Sigmoid colon (tissue), 7 donors: ENCODE results near the gene CPSF4L. TPM values are rescaled to one million over a fixed set of nuclear protein-coding genes. Genes with fewer than 3 reads are reported as not detected.

Source experiments
- DNase-seq: peaks from one replicate; pipeline ENCODE4 v3.0.0-alpha.2; 2019
- H3K27ac ChIP-seq, 4 donors: fragments of 200-600 bp; sonication (generic); one replicate each; pipeline ENCODE4 v1.5.1; 2016 to 2019; ENCODE audit warnings: mild to moderate bottlenecking in 1 of 4
- H3K27me3 ChIP-seq, 3 donors: fragments of 200-600 bp; sonication (generic); one replicate each; pipeline ENCODE4 v1.5.1; 2019; ENCODE audit warnings: mild to moderate bottlenecking in 1 of 3
- H3K36me3 ChIP-seq, 4 donors: fragments of 200-600 bp; sonication (generic); one replicate each; pipeline ENCODE4 v1.5.1; 2016 to 2019
- H3K4me1 ChIP-seq, 4 donors: fragments of 200-600 bp; sonication (generic); one replicate each; pipeline ENCODE4 v1.5.1; 2017 to 2019
- H3K4me3 ChIP-seq, 4 donors: fragments of 200-600 bp; sonication (generic); one replicate each; pipeline ENCODE4 v1.5.1; 2017 to 2019; ENCODE audit warnings: mild to moderate bottlenecking in 2 of 4, moderate library complexity in 1 of 4
- H3K9me3 ChIP-seq, 4 donors: fragments of 200-600 bp in 3 of 4; sonication (generic) in 3 of 4; one replicate each; pipeline versions ENCODE4 v1.5.1 to v1.6.1; 2013 to 2019
- EP300 ChIP-seq, 4 donors: sonication (generic); formaldehyde crosslinking; IDR thresholded peaks; one replicate each; pipeline ENCODE4 v1.6.1; 2017; ENCODE audit warnings: antibody characterized with exemption in 4 of 4
- POLR2A ChIP-seq, 2 donors: fragments of 450-650 bp; IDR thresholded peaks; one replicate each; pipeline ENCODE4 v1.6.1; 2016; ENCODE audit warnings: antibody characterized with exemption in 2 of 2, mild to moderate bottlenecking in 2 of 2, moderate library complexity in 2 of 2
- POLR2AphosphoS5 ChIP-seq, 4 donors: sonication (generic); formaldehyde crosslinking; IDR thresholded peaks; one replicate each; pipeline ENCODE4 v1.6.1; 2017; ENCODE audit warnings: antibody characterized with exemption in 4 of 4
- WGBS, 2 donors: extraction: QIAGEN DNeasy Blood & Tissue Kit; methylation state at CpG; one replicate each; pipeline ENCODE4 v1.1.7; 2013; 5-methylcytosine and 5-hydroxymethylcytosine counted together
- intact Hi-C: fragments of 100-400 bp; cut with DNase I; formaldehyde crosslinking; loops from one replicate; pipeline ENCODE4 v1.15.1; 2023
- polyA plus RNA-seq, 3 donors: library from polyadenylated mRNA; stranded (reverse); fragments of 200-250 nt; gene quantifications; one replicate each; pipeline ENCODE4 v1.2.3, GENCODE V29; 2013
- total RNA-seq, 4 donors: library from RNA; depleted of rRNA; stranded (reverse); fragments of >200 nt; gene quantifications; one replicate each; pipeline ENCODE4 v1.1.0, GENCODE V29; 2016
- TF ChIP-seq, protein P1 (sequence below), 4 experiments: fragments of 450-650 bp in 3 of 4; fragments of 200-600 bp in 1 of 4; IDR thresholded peaks; one replicate each; pipeline ENCODE4 v1.5.1; 2016 to 2019; ENCODE audit warnings: antibody characterized with exemption in 4 of 4, mild to moderate bottlenecking in 3 of 4, moderate library complexity in 2 of 4
- donor health status: healthy with polysubstance abuse.
- donor health status: Bipolar disorder and iron deficiency.
- donor health status: healthy.

Gene CPSF4L
- total and polyA plus RNA-seq, 7 donors = not detected

- no peaks in the 10 kb centered on the region for H3K36me3 ChIP-seq
- TF ChIP-seq POLR2AphosphoS5 (IDR thresholded peaks at IDR 0.05) (peak; percentile 43 to 74 (median 64)), POLR2A (IDR thresholded peaks at IDR 0.05) (no peak), EP300 (IDR thresholded peaks at IDR 0.05) (peak in 1 of 4 donors; percentile 62)
- TF ChIP-seq, protein P1, sequence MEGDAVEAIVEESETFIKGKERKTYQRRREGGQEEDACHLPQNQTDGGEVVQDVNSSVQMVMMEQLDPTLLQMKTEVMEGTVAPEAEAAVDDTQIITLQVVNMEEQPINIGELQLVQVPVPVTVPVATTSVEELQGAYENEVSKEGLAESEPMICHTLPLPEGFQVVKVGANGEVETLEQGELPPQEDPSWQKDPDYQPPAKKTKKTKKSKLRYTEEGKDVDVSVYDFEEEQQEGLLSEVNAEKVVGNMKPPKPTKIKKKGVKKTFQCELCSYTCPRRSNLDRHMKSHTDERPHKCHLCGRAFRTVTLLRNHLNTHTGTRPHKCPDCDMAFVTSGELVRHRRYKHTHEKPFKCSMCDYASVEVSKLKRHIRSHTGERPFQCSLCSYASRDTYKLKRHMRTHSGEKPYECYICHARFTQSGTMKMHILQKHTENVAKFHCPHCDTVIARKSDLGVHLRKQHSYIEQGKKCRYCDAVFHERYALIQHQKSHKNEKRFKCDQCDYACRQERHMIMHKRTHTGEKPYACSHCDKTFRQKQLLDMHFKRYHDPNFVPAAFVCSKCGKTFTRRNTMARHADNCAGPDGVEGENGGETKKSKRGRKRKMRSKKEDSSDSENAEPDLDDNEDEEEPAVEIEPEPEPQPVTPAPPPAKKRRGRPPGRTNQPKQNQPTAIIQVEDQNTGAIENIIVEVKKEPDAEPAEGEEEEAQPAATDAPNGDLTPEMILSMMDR (IDR thresholded peaks at IDR 0.05) = no peak
- no peak overlapping the region for H3K4me3 ChIP-seq
- intact Hi-C loops = no loop called here
- peak overlapping the region; percentile 76 to 100 (median 86) for H3K27ac ChIP-seq
- DNase-seq = peak; percentile 92
- WGBS, 2 donors = 71 to 76% methylated on average over 9 of the region's 9 CpGs
- H3K27me3 ChIP-seq = no peaks in the 10 kb centered on the region
- H3K9me3 ChIP-seq = no peaks in the 10 kb centered on the region
- H3K4me1 ChIP-seq = peaks cover 0 to 90% (median 82%) of the 10 kb centered on the region in 4 donors
Measured at GRCh38 chr17:73293480-73293911, 31.8 kb upstream of the CPSF4L start.

GRCh38 chr17:73293031-73293430 is 31.4 kb upstream of the CPSF4L start:
- WGBS, 2 donors = 66 to 80% methylated on average over 11 of the region's 11 CpGs
- Histone ChIP-seq H3K9me3 (no peaks in the 10 kb centered on the region), H3K27ac (peak overlapping the region; percentile 76 to 100 (median 86)), H3K4me1 (peaks cover 0 to 90% (median 82%) of the 10 kb centered on the region in 4 donors), H3K36me3 (no peaks in the 10 kb centered on the region), H3K4me3 (no peak overlapping the region), H3K27me3 (no peaks in the 10 kb centered on the region)
- intact Hi-C loops = no loop called here
- TF ChIP-seq EP300 (IDR thresholded peaks at IDR 0.05) = no peak
- no peak for TF ChIP-seq POLR2AphosphoS5 (IDR thresholded peaks at IDR 0.05)
- TF ChIP-seq POLR2A (IDR thresholded peaks at IDR 0.05) = no peak
- TF ChIP-seq, protein P1 (IDR thresholded peaks at IDR 0.05) = no peak
- no peak for DNase-seq

GRCh38 chr17:73292031-73292531 is 30.4 kb upstream of the CPSF4L start:
- Histone ChIP-seq H3K4me3 (peak overlapping the region in 1 of 4 donors; percentile 12), H3K27ac (peak overlapping the region; percentile 76 to 100 (median 86)), H3K27me3 (no peaks in the 10 kb centered on the region), H3K36me3 (no peaks in the 10 kb centered on the region), H3K9me3 (no peaks in the 10 kb centered on the region), H3K4me1 (peaks cover 0 to 90% (median 86%) of the 10 kb centered on the region in 4 donors)
- intact Hi-C loops = no loop called here
- TF ChIP-seq POLR2AphosphoS5 (IDR thresholded peaks at IDR 0.05) (peak; percentile 18 to 50 (median 39)), POLR2A (IDR thresholded peaks at IDR 0.05) (no peak)
- TF ChIP-seq, protein P1 (IDR thresholded peaks at IDR 0.05) = no peak
- WGBS, 2 donors = 75 to 78% methylated on average over 12 of the region's 12 CpGs
- DNase-seq = peak; percentile 87

- peak; percentile 85 for DNase-seq
- H3K36me3 ChIP-seq = peaks cover 0 to 2% (median 0%) of the 10 kb centered on the region in 4 donors
- H3K9me3 ChIP-seq = no peaks in the 10 kb centered on the region
- peak overlapping the region; percentile 76 to 100 (median 86) for H3K27ac ChIP-seq
- peak overlapping the region in 1 of 4 donors; percentile 12 for H3K4me3 ChIP-seq
- intact Hi-C loops = loop anchor here (2.0 kb wide), 1 partner anchor 13 kb away; no protein-coding TSS in a partner anchor
- peaks cover 0 to 97% (median 92%) of the 10 kb centered on the region in 4 donors for H3K4me1 ChIP-seq
- WGBS, 2 donors = 43 to 45% methylated on average over 8 of the region's 8 CpGs
- no peak for TF ChIP-seq POLR2AphosphoS5 (IDR thresholded peaks at IDR 0.05)
- TF ChIP-seq, protein P1 (IDR thresholded peaks at IDR 0.05) = no peak
- TF ChIP-seq POLR2A (IDR thresholded peaks at IDR 0.05) = no peak
- TF ChIP-seq EP300 (IDR thresholded peaks at IDR 0.05) = peak in 1 of 4 donors; percentile 10
- no peaks in the 10 kb centered on the region for H3K27me3 ChIP-seq
Measured at GRCh38 chr17:73291260-73291801, 29.7 kb upstream of the CPSF4L start.
